Left forelimb (tissue), 1 donor: Measurements from ENCODE around the gene SPATA1.
"Not testable (repeated sequence)": the region's sequence is repeated elsewhere in the genome, so short reads cannot be mapped to it uniquely, and the experiment has no call there.

Source experiments
- DNase-seq: peaks from one replicate; pipeline ENCODE4 v3.0.0-alpha.2; 2018; ENCODE audit warnings: low spot score

SPATA1 gene

GRCh38 chr1:84506002-84506728 is at the start of gene SPATA1, which contains the start of gene GNG5:
TSS of gene SPATA1 (plus strand) at chr1:84506386. CDS start at chr1:84516360, 9,974 bp downstream.
TSS of gene GNG5 (minus strand) at chr1:84506581. CDS start at chr1:84506091, 490 bp downstream.
- peak; percentile 99 for DNase-seq

GRCh38 chr1:84462118-84462517 is 44.1 kb upstream of the SPATA1 start:
- no peak for DNase-seq

- no peak for DNase-seq
Observed at GRCh38 chr1:84467298-84467697, 38.9 kb upstream of the SPATA1 start.

- no peak for DNase-seq
Observed at GRCh38 chr1:84476225-84476624, 30.0 kb upstream of the SPATA1 start.

- DNase-seq = peak; percentile 90
Observed at GRCh38 chr1:84478876-84479868, 27.0 kb upstream of the SPATA1 start, which contains the start of gene RPF1. TSS of gene RPF1 (plus strand) at chr1:84479266. CDS start at chr1:84479282, 16 bp downstream.

GRCh38 chr1:84479998-84480397 is 26.2 kb upstream of the SPATA1 start:
- DNase-seq = no peak

GRCh38 chr1:84480650-84481049 is 25.5 kb upstream of the SPATA1 start:
- no peak for DNase-seq

GRCh38 chr1:84481317-84481716 is 24.9 kb upstream of the SPATA1 start:
- DNase-seq = no peak

GRCh38 chr1:84488107-84488506 is 18.1 kb upstream of the SPATA1 start:
- no peak for DNase-seq

- no peak for DNase-seq
Observed at GRCh38 chr1:84489766-84490165, 16.4 kb upstream of the SPATA1 start.

GRCh38 chr1:84492726-84493125 is 13.5 kb upstream of the SPATA1 start:
- no peak for DNase-seq

- no peak for DNase-seq
Observed at GRCh38 chr1:84493747-84494146, 12.4 kb upstream of the SPATA1 start.

- no peak for DNase-seq
Observed at GRCh38 chr1:84496498-84496897, 9.7 kb upstream of the SPATA1 start.

GRCh38 chr1:84497631-84498275 is 8.4 kb upstream of the SPATA1 start:
- no peak for DNase-seq

- DNase-seq = no peak
Observed at GRCh38 chr1:84502927-84503326, 3.3 kb upstream of the SPATA1 start.

GRCh38 chr1:84504580-84505492 is 1.4 kb upstream of the SPATA1 start:
- DNase-seq = no peak

GRCh38 chr1:84505493-84506001 is 639 bp upstream of the SPATA1 start:
- no peak for DNase-seq

- DNase-seq = no peak
Observed at GRCh38 chr1:84506729-84507453, 705 bp downstream of the SPATA1 start.

- DNase-seq = not testable (repeated sequence)
Observed at GRCh38 chr1:84507887-84508286, 1.7 kb downstream of the SPATA1 start.

- DNase-seq = no peak
Observed at GRCh38 chr1:84508510-84508909, 2.3 kb downstream of the SPATA1 start.
